ENCODE results near the gene C12orf60.

GRCh38 chr12:14836336-14837210 lies 33.1 kb downstream of the C12orf60 start:
- TF ChIP-seq POLR2A (IDR thresholded peaks at IDR 0.05) = no peak
- TF ChIP-seq, protein P1, sequence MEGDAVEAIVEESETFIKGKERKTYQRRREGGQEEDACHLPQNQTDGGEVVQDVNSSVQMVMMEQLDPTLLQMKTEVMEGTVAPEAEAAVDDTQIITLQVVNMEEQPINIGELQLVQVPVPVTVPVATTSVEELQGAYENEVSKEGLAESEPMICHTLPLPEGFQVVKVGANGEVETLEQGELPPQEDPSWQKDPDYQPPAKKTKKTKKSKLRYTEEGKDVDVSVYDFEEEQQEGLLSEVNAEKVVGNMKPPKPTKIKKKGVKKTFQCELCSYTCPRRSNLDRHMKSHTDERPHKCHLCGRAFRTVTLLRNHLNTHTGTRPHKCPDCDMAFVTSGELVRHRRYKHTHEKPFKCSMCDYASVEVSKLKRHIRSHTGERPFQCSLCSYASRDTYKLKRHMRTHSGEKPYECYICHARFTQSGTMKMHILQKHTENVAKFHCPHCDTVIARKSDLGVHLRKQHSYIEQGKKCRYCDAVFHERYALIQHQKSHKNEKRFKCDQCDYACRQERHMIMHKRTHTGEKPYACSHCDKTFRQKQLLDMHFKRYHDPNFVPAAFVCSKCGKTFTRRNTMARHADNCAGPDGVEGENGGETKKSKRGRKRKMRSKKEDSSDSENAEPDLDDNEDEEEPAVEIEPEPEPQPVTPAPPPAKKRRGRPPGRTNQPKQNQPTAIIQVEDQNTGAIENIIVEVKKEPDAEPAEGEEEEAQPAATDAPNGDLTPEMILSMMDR (IDR thresholded peaks at IDR 0.05) = no peak
